Ectodermal cell (in vitro differentiated cells): ENCODE data around the gene GMPS.

Source experiments
- H3K27ac ChIP-seq: 2 replicates; pipeline ENCODE4 v1.7.0; 2013; ENCODE audit warnings: mild to moderate bottlenecking, low read depth, low read length; ENCODE audit not compliant: insufficient read depth, poor library complexity, severe bottlenecking
- H3K27me3 ChIP-seq: 2 replicates; pipeline ENCODE4 v1.7.0; 2013; ENCODE audit warnings: mild to moderate bottlenecking, low read length; ENCODE audit not compliant: insufficient read depth, control insufficient read depth, poor library complexity, severe bottlenecking
- H3K36me3 ChIP-seq: one replicate; pipeline ENCODE4 v1.7.0; 2013; ENCODE audit warnings: low read length; ENCODE audit not compliant: control insufficient read depth, insufficient read depth
- H3K4me1 ChIP-seq: one replicate; pipeline ENCODE4 v1.7.0; 2013; ENCODE audit warnings: low read length; ENCODE audit not compliant: control insufficient read depth, insufficient read depth
- H3K4me3 ChIP-seq: 2 replicates; pipeline ENCODE4 v1.7.0; 2013; ENCODE audit warnings: low read depth, low read length, control low read depth; ENCODE audit not compliant: insufficient read depth
- H3K9me3 ChIP-seq: 2 replicates; pipeline ENCODE4 v1.7.0; 2013; ENCODE audit warnings: mild to moderate bottlenecking, low read length, moderate library complexity; ENCODE audit not compliant: control insufficient read depth
- WGBS, 2 experiments: methylation state at CpG; one replicate each; pipeline ENCODE4 v1.1.7; 2013; ENCODE audit warnings: missing lambda C conversion rate in 2 of 2; 5-methylcytosine and 5-hydroxymethylcytosine counted together

Gene GMPS

GRCh38 chr3:155991212-155991611, 120.8 kb downstream of the GMPS start:
- Histone ChIP-seq H3K9me3 (no peaks in the 10 kb centered on the region), H3K36me3 (no peaks in the 10 kb centered on the region), H3K4me1 (no peaks in the 10 kb centered on the region), H3K27ac (no peak overlapping the region), H3K4me3 (no peak overlapping the region), H3K27me3 (no peaks in the 10 kb centered on the region)
- WGBS, 2 experiments = 91 to 93% methylated on average over 3 to 4 of the region's 4 CpGs

GRCh38 chr3:155991847-155992246, 121.4 kb downstream of the GMPS start:
- Histone ChIP-seq H3K27ac (no peak overlapping the region), H3K4me3 (no peak overlapping the region), H3K36me3 (no peaks in the 10 kb centered on the region), H3K27me3 (no peaks in the 10 kb centered on the region), H3K9me3 (no peaks in the 10 kb centered on the region), H3K4me1 (no peaks in the 10 kb centered on the region)
- 94 to 95% methylated on average over 1 of the region's 1 CpG for WGBS, 2 experiments
